GM21737 (cell line): ENCODE measurements around the gene DDIT3.
"Not testable (repeated sequence)": the region's sequence is repeated elsewhere in the genome, so short reads cannot be mapped to it uniquely, and the experiment has no call there.

Source experiments
- ATAC-seq: cut with Tn5 transposase; IDR thresholded peaks from one replicate; pipeline ENCODE4 v1.9.1; 2021; ENCODE audit warnings: mild to moderate bottlenecking, moderate library complexity; ENCODE audit not compliant: unreplicated experiment

DDIT3 gene

GRCh38 chr12:57514246-57514645 is 6.1 kb downstream of the DDIT3 start:
- not testable (repeated sequence) for ATAC-seq

GRCh38 chr12:57513677-57514076 is 6.6 kb downstream of the DDIT3 start:
- ATAC-seq, result not testable (repeated sequence)

DNA sequence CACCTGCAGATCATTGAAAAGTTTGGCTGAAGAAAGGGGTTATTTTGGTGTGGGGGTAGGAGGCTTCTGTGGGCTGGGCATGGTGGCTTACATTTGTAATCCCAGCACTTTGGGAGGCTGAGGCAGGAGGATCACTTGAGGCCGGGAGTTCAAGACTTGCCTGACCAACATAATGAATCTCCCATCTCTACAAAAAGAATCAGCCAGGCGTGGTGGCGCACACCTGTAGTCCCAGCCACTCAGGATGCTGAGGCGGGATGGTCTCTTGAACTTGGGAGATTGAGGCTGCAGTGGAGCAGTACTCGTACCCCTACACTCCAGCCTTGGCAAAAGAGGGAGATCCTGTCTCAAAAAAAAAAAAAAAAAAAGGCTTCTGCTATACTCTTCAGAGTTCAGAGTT is 7.0 kb downstream of the DDIT3 start:
- no peak for ATAC-seq

DNA sequence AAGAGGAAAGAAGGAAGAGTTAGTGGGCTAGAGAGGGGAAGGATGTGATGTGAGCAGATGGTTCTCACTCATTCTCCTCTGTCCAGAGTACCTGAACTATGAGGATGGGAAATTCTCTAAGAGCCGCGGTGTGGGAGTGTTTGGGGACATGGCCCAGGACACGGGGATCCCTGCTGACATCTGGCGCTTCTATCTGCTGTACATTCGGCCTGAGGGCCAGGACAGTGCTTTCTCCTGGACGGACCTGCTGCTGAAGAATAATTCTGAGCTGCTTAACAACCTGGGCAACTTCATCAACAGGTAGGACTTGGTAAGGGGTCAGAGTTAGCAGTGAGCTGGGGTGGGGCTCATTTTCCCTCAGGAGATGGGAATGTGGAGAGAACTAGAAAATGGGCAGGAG is 7.6 kb downstream of the DDIT3 start:
- no peak for ATAC-seq

GRCh38 chr12:57511588-57512325 is 8.6 kb downstream of the DDIT3 start:
- ATAC-seq, result no peak

GRCh38 chr12:57511161-57511560 is 9.2 kb downstream of the DDIT3 start:
- ATAC-seq, result no peak

GRCh38 chr12:57507796-57508195 is 12.5 kb downstream of the DDIT3 start:
- not testable (repeated sequence) for ATAC-seq

DNA sequence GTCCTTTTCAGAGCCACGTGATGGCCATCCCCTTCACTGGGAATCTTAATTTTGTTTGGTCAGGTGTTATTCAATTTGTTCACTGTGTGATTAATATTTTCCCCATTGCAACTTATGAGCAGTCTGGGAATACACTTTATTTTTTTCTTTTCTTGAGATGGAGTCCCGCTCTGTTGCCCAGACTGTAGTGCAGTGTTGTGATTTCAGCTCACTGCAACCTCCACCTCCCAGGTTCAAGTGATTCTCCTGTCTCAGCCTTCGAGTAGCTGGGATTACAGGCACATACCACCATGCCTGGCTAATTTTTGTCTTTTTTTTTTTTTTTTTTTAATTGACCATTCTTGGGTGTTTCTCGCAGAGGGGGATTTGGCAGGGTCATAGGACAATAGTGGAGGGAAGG is 13.8 kb downstream of the DDIT3 start:
- ATAC-seq, result not testable (repeated sequence)

- not testable (repeated sequence) for ATAC-seq
These were observed 17.9 kb downstream of the DDIT3 start for GRCh38 chr12:57502311-57502969.

DNA sequence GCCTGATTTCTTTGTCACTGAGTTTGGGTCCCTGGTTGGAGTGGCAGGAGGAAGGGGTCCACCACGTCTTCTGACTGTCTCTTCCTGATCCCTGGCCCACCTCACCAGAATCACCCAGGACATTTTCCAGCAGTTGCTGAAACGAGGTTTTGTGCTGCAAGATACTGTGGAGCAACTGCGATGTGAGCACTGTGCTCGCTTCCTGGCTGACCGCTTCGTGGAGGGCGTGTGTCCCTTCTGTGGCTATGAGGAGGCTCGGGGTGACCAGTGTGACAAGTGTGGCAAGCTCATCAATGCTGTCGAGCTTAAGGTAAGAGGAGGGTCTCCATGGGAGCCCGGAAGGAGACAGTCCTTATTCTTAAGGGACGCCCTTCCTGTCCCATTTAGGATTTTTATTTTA is 20.1 kb downstream of the DDIT3 start:
- ATAC-seq, result no peak

- ATAC-seq, result no peak
These were observed 21.7 kb downstream of the DDIT3 start for GRCh38 chr12:57498571-57498970.

- no peak for ATAC-seq
These were observed 22.2 kb downstream of the DDIT3 start for GRCh38 chr12:57498132-57498502.

DNA sequence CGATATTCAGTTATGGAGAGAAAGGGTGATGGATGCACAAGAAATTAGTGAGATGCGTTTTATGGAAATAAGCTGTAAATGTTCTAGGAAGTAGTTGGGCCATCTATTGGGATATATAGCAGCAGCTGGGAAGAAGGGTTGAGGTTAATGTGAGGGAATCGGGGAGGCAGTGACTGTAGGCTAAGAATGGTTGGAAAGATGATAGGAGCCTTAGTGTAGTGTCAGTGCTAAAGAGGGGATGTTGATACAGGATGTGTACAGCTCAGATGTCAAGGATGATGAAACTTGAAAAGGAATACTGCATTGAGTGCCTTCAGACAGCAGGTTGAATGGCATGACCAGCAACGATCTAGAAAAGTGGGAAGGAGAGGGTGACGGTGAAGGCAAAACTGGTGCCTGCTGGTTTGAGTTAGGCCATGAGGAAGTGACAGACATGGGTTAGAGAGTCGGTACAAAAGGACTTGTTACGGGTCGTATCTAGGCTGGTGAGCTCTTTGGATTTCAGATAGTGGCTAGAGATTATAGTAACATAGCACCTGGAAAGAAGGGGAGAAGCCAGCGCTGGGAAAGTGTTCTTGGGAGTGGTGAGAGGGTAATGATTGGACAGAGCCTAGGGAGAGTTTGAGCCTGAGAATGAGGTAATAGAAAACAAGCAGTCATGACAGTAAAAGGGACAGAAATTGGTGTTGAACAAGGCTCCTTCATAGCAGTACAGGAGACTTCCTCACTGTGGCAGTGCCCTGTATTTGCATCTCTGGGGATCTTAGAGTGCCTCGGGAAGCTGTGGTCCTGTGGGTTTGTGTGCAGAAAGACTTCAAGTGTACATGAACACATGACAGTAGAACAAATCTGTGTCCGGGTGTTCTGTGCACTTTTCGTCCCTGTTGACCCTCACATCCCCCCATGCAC is 22.8 kb downstream of the DDIT3 start:
- ATAC-seq, result no peak

DNA sequence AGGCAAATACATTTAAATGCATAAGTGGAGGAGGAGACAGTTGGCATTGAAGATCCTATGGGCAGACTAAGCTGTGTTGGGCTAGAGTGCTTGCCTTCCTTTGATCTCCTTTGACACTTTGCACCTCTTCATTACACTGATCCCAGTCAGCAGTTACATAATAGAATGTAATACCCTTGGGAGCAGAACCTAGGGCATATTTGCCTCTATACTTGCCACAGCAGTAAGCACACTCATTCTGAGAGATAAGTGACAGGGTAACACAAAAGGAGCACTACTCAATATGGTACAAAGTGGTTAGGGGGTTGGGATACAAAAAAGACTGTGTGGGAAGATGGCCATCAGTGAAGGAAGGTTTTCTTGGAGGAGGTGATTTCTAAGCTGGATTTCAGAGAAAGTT is 23.5 kb downstream of the DDIT3 start:
- ATAC-seq, result no peak

DNA sequence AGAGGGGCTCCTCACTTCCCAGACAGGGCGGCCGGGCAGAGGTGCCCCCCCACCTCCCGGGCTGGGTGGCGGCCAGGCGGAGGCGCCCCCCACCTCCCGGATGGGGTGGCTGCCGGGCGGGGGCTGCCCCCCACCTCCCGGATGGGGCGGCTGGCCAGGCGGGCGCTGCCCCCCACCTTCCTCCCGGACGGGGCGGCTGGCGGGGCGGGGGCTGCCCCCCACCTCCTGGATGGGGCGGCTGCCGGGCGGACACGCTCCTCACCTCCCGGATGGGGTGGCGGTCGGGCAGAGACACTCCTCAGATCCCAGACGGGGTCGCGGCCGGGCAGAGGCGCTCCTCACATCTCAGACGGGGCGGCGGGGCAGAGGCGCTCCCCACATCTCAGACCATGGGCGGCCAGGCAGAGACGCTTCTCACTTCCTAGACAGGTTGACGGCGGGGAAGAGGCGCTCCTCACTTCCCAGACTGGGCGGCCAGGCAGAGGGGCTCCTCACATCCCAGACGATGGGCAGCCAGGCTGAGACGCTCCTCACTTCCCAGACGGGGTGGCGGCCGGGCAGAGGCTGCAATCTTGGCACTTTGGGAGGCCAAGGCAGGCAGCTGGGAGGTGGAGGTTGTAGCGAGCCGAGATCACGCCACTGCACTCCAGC is 25.1 kb downstream of the DDIT3 start:
- ATAC-seq, result not testable (repeated sequence)

DNA sequence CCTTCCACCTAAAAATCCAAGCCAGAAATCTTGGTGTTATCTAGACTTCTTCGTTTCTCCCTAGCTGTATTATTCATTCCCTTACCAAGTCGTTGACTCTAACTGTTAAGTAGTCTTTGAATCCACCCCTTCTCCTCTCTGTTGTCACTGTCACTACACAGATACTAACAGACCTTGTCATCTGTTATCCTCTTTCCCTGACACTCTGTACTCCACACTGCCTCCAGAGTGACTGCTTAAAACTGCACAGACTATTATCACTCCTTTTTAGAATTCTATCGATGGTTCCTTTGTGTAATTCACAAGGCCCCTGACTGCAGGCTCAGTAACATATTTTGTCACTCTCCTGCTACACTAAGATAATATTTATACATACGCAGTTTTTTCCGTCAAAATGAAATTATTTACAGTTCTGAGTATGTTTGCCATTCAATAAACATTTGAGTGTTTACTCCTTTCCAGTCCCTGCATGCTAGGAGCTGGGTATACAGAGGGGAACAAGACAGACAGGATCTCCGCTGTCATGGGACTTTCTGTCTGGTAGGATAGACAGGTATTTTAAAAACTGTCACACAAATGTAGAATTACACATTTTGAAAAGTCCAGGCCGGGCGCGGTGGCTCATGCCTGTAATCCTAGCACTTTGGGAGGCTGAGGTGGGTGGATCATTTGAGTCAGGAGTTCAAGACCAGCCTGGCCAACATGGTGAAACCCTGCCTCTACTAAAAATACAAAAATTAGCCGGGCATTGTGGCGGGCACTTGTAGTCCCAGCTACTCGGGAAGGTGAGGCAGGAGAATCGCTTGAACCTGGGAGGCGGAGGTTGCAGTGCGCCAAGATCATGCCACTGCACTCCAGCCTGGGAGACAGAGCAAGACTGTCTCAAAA is 28.7 kb downstream of the DDIT3 start:
- ATAC-seq, result no peak

DNA sequence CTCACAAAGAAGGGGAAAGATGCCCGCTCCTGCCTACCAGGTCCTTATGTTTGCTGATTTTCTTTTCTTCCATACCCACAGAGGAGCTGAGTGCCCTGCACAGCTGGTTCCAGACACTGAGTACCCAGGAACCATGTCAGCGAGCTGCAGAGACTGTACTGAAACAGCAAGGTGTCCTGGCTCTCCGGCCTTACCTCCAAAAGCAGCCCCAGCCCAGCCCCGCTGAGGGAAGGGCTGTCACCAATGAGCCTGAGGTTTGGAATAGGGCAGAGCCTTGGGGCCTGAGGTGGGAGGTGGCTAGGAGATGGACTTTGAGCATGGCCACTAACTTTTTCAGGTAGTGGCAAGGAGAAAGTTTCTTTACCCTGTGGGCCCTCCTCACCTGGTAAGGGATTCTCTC is 30.2 kb downstream of the DDIT3 start:
- no peak for ATAC-seq

GRCh38 chr12:57489157-57489641 is 31.1 kb downstream of the DDIT3 start:
- ATAC-seq, result no peak

- ATAC-seq, result no peak
These were observed 31.7 kb downstream of the DDIT3 start for GRCh38 chr12:57488402-57489156.
